H1 (cell line): ENCODE results near the gene PEX3. TPM values are rescaled to one million over a fixed set of nuclear protein-coding genes. Genes with fewer than 3 reads are reported as not detected.

ENCODE experiments used
- GTF2F1 ChIP-seq: IDR thresholded peaks from 2 replicates; pipeline ENCODE4 v1.6.1; 2012; ENCODE audit warnings: low read depth, low read length, improper control_type of control experiment, borderline replicate concordance
- HDAC6 ChIP-seq: IDR thresholded peaks from one replicate; pipeline ENCODE4 v1.7.1; 2012; ENCODE audit warnings: low read depth, mild to moderate bottlenecking, inconsistent platforms, low read length, moderate library complexity
- PHF8 ChIP-seq: fragments of 200-600 bp; sonication (generic); conservative IDR thresholded peaks from 2 replicates; pipeline ENCODE4 v1.7.1; 2012; ENCODE audit warnings: low read depth, mild to moderate bottlenecking, inconsistent platforms, low read length, moderate library complexity
- RNF2 ChIP-seq: fragments of 200-900, 300-1000 bp; sonication (generic); IDR thresholded peaks from 2 replicates; pipeline ENCODE4 v1.7.1; 2016; ENCODE audit warnings: borderline replicate concordance, low read depth, mild to moderate bottlenecking, antibody characterized with exemption, low read length; ENCODE audit not compliant: poor library complexity, severe bottlenecking; ENCODE audit errors: missing control alignments
- TEAD4 ChIP-seq: IDR thresholded peaks from 2 replicates; pipeline ENCODE4 v1.6.1; 2012; ENCODE audit warnings: low read depth, low read length, inconsistent platforms, mixed read lengths
- polyA plus RNA-seq, 7 experiments: library from polyadenylated mRNA; depleted of rRNA in 3 of 7; stranded (reverse) in 5 of 7; unstranded in 2 of 7; fragments of >200 nt in 5 of 7; fragments of 200-250 nt in 2 of 7; gene quantifications; 1 replicate in 5 of 7; 2 replicates in 1 of 7; 4 replicates in 1 of 7; pipeline versions ENCODE4 v1.2.1 to v1.2.3, GENCODE V29; 2011 to 2013; ENCODE audit warnings: missing spikeins in 2 of 7, mixed read lengths in 2 of 7
- total RNA-seq: library from RNA; stranded (reverse); fragmentation: NEBNext Ultra II Directional; extraction: Animal tissue kit (Norgen Biotek cat#: 25700); gene quantifications from 2 replicates; pipeline ENCODE4 v1.2.1, GENCODE V29; 2021
- TF ChIP-seq, protein P1 (sequence below): fragments of 300-600 bp; sonication (generic); IDR thresholded peaks from 2 replicates; pipeline ENCODE4 v1.7.1; 2012; ENCODE audit warnings: low read length, moderate library complexity, mild to moderate bottlenecking, inconsistent platforms; ENCODE audit not compliant: insufficient replicate concordance

Gene PEX3
- total and polyA plus RNA-seq, 2 of the 8 experiments (the other 6 are each of a cell fraction or from before 2014, with no cell fraction given): 8.0 to 16.8 TPM

- TF ChIP-seq GTF2F1 (no peak), HDAC6 (no peak), TEAD4 (no peak), RNF2 (no peak), PHF8 (no peak)
- TF ChIP-seq, protein P1, sequence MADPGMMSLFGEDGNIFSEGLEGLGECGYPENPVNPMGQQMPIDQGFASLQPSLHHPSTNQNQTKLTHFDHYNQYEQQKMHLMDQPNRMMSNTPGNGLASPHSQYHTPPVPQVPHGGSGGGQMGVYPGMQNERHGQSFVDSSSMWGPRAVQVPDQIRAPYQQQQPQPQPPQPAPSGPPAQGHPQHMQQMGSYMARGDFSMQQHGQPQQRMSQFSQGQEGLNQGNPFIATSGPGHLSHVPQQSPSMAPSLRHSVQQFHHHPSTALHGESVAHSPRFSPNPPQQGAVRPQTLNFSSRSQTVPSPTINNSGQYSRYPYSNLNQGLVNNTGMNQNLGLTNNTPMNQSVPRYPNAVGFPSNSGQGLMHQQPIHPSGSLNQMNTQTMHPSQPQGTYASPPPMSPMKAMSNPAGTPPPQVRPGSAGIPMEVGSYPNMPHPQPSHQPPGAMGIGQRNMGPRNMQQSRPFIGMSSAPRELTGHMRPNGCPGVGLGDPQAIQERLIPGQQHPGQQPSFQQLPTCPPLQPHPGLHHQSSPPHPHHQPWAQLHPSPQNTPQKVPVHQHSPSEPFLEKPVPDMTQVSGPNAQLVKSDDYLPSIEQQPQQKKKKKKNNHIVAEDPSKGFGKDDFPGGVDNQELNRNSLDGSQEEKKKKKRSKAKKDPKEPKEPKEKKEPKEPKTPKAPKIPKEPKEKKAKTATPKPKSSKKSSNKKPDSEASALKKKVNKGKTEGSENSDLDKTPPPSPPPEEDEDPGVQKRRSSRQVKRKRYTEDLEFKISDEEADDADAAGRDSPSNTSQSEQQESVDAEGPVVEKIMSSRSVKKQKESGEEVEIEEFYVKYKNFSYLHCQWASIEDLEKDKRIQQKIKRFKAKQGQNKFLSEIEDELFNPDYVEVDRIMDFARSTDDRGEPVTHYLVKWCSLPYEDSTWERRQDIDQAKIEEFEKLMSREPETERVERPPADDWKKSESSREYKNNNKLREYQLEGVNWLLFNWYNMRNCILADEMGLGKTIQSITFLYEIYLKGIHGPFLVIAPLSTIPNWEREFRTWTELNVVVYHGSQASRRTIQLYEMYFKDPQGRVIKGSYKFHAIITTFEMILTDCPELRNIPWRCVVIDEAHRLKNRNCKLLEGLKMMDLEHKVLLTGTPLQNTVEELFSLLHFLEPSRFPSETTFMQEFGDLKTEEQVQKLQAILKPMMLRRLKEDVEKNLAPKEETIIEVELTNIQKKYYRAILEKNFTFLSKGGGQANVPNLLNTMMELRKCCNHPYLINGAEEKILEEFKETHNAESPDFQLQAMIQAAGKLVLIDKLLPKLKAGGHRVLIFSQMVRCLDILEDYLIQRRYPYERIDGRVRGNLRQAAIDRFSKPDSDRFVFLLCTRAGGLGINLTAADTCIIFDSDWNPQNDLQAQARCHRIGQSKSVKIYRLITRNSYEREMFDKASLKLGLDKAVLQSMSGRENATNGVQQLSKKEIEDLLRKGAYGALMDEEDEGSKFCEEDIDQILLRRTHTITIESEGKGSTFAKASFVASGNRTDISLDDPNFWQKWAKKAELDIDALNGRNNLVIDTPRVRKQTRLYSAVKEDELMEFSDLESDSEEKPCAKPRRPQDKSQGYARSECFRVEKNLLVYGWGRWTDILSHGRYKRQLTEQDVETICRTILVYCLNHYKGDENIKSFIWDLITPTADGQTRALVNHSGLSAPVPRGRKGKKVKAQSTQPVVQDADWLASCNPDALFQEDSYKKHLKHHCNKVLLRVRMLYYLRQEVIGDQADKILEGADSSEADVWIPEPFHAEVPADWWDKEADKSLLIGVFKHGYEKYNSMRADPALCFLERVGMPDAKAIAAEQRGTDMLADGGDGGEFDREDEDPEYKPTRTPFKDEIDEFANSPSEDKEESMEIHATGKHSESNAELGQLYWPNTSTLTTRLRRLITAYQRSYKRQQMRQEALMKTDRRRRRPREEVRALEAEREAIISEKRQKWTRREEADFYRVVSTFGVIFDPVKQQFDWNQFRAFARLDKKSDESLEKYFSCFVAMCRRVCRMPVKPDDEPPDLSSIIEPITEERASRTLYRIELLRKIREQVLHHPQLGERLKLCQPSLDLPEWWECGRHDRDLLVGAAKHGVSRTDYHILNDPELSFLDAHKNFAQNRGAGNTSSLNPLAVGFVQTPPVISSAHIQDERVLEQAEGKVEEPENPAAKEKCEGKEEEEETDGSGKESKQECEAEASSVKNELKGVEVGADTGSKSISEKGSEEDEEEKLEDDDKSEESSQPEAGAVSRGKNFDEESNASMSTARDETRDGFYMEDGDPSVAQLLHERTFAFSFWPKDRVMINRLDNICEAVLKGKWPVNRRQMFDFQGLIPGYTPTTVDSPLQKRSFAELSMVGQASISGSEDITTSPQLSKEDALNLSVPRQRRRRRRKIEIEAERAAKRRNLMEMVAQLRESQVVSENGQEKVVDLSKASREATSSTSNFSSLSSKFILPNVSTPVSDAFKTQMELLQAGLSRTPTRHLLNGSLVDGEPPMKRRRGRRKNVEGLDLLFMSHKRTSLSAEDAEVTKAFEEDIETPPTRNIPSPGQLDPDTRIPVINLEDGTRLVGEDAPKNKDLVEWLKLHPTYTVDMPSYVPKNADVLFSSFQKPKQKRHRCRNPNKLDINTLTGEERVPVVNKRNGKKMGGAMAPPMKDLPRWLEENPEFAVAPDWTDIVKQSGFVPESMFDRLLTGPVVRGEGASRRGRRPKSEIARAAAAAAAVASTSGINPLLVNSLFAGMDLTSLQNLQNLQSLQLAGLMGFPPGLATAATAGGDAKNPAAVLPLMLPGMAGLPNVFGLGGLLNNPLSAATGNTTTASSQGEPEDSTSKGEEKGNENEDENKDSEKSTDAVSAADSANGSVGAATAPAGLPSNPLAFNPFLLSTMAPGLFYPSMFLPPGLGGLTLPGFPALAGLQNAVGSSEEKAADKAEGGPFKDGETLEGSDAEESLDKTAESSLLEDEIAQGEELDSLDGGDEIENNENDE: no peak
- TF ChIP-seq, all 59 proteins: peak for 0
Observed at GRCh38 chr6:143506199-143506598, 55.6 kb downstream of the PEX3 start (continued).
